DND-41 (cell line): ENCODE measurements around the gene FKBP14.

Experiments
- ATAC-seq: fragments of 200-7000 bp; cut with Tn5 transposase; 3 replicates; pipeline ENCODE4 v1.9.1; 2021; ENCODE audit warnings: low read depth; ENCODE audit not compliant: insufficient read depth
- DNase-seq: peaks from one replicate; pipeline ENCODE4 v3.0.0-alpha.2; 2020
- H2AFZ ChIP-seq: 2 replicates; pipeline ENCODE4 v1.6.0; 2012; ENCODE audit warnings: low read depth, low read length
- H3K27ac ChIP-seq: 2 replicates; pipeline ENCODE4 v1.5.1; 2012; ENCODE audit warnings: low read length, inconsistent platforms
- H3K27me3 ChIP-seq: fragments of 200-600 bp; sonication (generic); 2 replicates; pipeline ENCODE4 v1.6.0; 2012; ENCODE audit warnings: low read length, mild to moderate bottlenecking, inconsistent platforms; ENCODE audit not compliant: insufficient read depth, poor library complexity
- H3K36me3 ChIP-seq: 2 replicates; pipeline ENCODE4 v1.5.1; 2012; ENCODE audit warnings: low read length, inconsistent platforms; ENCODE audit not compliant: insufficient read depth
- H3K4me1 ChIP-seq: 2 replicates; pipeline ENCODE4 v1.5.1; 2012; ENCODE audit warnings: mild to moderate bottlenecking, low read length; ENCODE audit not compliant: insufficient read depth
- H3K4me2 ChIP-seq: 2 replicates; pipeline ENCODE4 v1.6.0; 2012; ENCODE audit warnings: mild to moderate bottlenecking, moderate library complexity, low read length, inconsistent platforms; ENCODE audit not compliant: insufficient read depth
- H3K4me3 ChIP-seq, 2 experiments: fragments of 200-600 bp in 1 of 2; shearing (Covaris generic) in 1 of 2; 2 replicates each; pipeline ENCODE4 v1.5.1; 2012 to 2016; ENCODE audit warnings: inconsistent platforms in 2 of 2, low read length in 2 of 2, mild to moderate bottlenecking in 2 of 2, low read depth in 1 of 2, moderate library complexity in 1 of 2
- H3K79me2 ChIP-seq: 2 replicates; pipeline ENCODE4 v1.6.0; 2012; ENCODE audit warnings: low read length, inconsistent platforms; ENCODE audit not compliant: insufficient read depth
- H3K9ac ChIP-seq: 2 replicates; pipeline ENCODE4 v1.6.0; 2012; ENCODE audit warnings: low read depth, mild to moderate bottlenecking, inconsistent platforms, low read length, moderate library complexity
- H3K9me3 ChIP-seq: 2 replicates; pipeline ENCODE4 v1.5.1; 2012; ENCODE audit warnings: low read length, moderate library complexity, mild to moderate bottlenecking, inconsistent platforms; ENCODE audit not compliant: insufficient read depth, severe bottlenecking
- H4K20me1 ChIP-seq: 2 replicates; pipeline ENCODE4 v1.6.0; 2012; ENCODE audit warnings: low read length; ENCODE audit not compliant: insufficient read depth
- CTCF ChIP-seq: IDR thresholded peaks from 2 replicates; pipeline ENCODE4 v1.5.1; 2012; ENCODE audit warnings: borderline replicate concordance, low read length, moderate library complexity, mild to moderate bottlenecking; ENCODE audit not compliant: poor library complexity, severe bottlenecking; ENCODE audit errors: extremely low read depth
- EZH2 ChIP-seq: IDR thresholded peaks from 3 replicates; pipeline ENCODE4 v1.6.1; 2012; ENCODE audit warnings: borderline replicate concordance, low read depth, mild to moderate bottlenecking, moderate library complexity, low read length, inconsistent platforms; ENCODE audit not compliant: severe bottlenecking

Gene FKBP14

GRCh38 chr7:30046127-30046770, 19.7 kb upstream of the FKBP14 start:
- H4K20me1 ChIP-seq: no peaks in the 10 kb centered on the region
- H3K4me2 ChIP-seq: no peak overlapping the region
- no peak overlapping the region for H3K9ac ChIP-seq
- H3K36me3 ChIP-seq: peaks cover 48% of the 10 kb centered on the region
- no peaks in the 10 kb centered on the region for H3K4me1 ChIP-seq
- TF ChIP-seq EZH2: no peak
- no peak for TF ChIP-seq CTCF
- no peaks in the 10 kb centered on the region for H3K9me3 ChIP-seq
- H3K79me2 ChIP-seq: peaks cover 12% of the 10 kb centered on the region; the same call in 1 of the 2 replicates
- H3K27ac ChIP-seq: no peak overlapping the region
- ATAC-seq (no peak), DNase-seq (no peak)
- H2AFZ ChIP-seq: no peak overlapping the region
- H3K4me3 ChIP-seq: no peak overlapping the region
- H3K27me3 ChIP-seq: no peaks in the 10 kb centered on the region

- ATAC-seq: no peak
- no peak overlapping the region for H3K4me2 ChIP-seq
- no peak overlapping the region for H3K9ac ChIP-seq
- H3K27me3 ChIP-seq: no peaks in the 10 kb centered on the region
- peaks cover 2% of the 10 kb centered on the region; the same call in 1 of the 2 replicates for H4K20me1 ChIP-seq
- H3K4me3 ChIP-seq: no peak overlapping the region
- H3K79me2 ChIP-seq: peaks cover 27% of the 10 kb centered on the region
- no peak for DNase-seq
- H3K36me3 ChIP-seq: peaks cover 15% of the 10 kb centered on the region
- TF ChIP-seq EZH2: no peak
- no peak for TF ChIP-seq CTCF
- H2AFZ ChIP-seq: no peak overlapping the region
- no peak overlapping the region for H3K27ac ChIP-seq
- no peaks in the 10 kb centered on the region for H3K4me1 ChIP-seq
- no peaks in the 10 kb centered on the region for H3K9me3 ChIP-seq
Observed at GRCh38 chr7:30041526-30042269, 15.2 kb upstream of the FKBP14 start.

GRCh38 chr7:30040938-30041337, 14.4 kb upstream of the FKBP14 start:
- DNase-seq: no peak
- H3K79me2 ChIP-seq: peaks cover 27% of the 10 kb centered on the region
- no peak for ATAC-seq
- no peak overlapping the region for H3K4me3 ChIP-seq
- TF ChIP-seq EZH2: no peak
- no peak for TF ChIP-seq CTCF
- peaks cover 7% of the 10 kb centered on the region for H3K36me3 ChIP-seq
- no peaks in the 10 kb centered on the region for H3K27me3 ChIP-seq
- peaks cover 2% of the 10 kb centered on the region; the same call in 1 of the 2 replicates for H4K20me1 ChIP-seq
- no peaks in the 10 kb centered on the region for H3K9me3 ChIP-seq
- H3K4me1 ChIP-seq: no peaks in the 10 kb centered on the region
- H3K4me2 ChIP-seq: no peak overlapping the region
- no peak overlapping the region for H2AFZ ChIP-seq
- no peak overlapping the region for H3K27ac ChIP-seq
- no peak overlapping the region for H3K9ac ChIP-seq
